GM19023 (cell line): Measurements from ENCODE around the gene SPPL2A.
A peak's percentile ranks its signal among the peaks of the same experiment; 100 is the strongest.

Experiments
- ATAC-seq: cut with Tn5 transposase; IDR thresholded peaks from one replicate; pipeline ENCODE4 v1.9.1; 2021; ENCODE audit warnings: mild to moderate bottlenecking, moderate library complexity; ENCODE audit not compliant: unreplicated experiment

The SPPL2A gene

GRCh38 chr15:50687302-50687902 is 78.1 kb downstream of the SPPL2A start:
- no peak for ATAC-seq

GRCh38 chr15:50686469-50687301 is 78.8 kb downstream of the SPPL2A start, which contains the start of gene TRPM7:
Gene TRPM7, minus strand, starts transcription at chr15:50686797. Its CDS starts 264 bp downstream, at chr15:50686533.
- ATAC-seq, result peak; percentile 88

GRCh38 chr15:50685976-50686468 is 79.5 kb downstream of the SPPL2A start:
- peak; percentile 66 for ATAC-seq

GRCh38 chr15:50685191-50685975 is 80.1 kb downstream of the SPPL2A start:
- ATAC-seq, result no peak

GRCh38 chr15:50681467-50681866 is 84.0 kb downstream of the SPPL2A start:
- no peak for ATAC-seq

- ATAC-seq, result no peak
Observed at GRCh38 chr15:50676799-50677483, 88.6 kb downstream of the SPPL2A start.

- ATAC-seq, result no peak
Observed at GRCh38 chr15:50675535-50676144, 89.9 kb downstream of the SPPL2A start.

- no peak for ATAC-seq
Observed at GRCh38 chr15:50670115-50670514, 95.4 kb downstream of the SPPL2A start.

GRCh38 chr15:50669611-50670010 is 95.9 kb downstream of the SPPL2A start:
- no peak for ATAC-seq

- ATAC-seq, result no peak
Observed at GRCh38 chr15:50665938-50666337, 99.6 kb downstream of the SPPL2A start.

GRCh38 chr15:50655555-50655954 is 110.0 kb downstream of the SPPL2A start:
- no peak for ATAC-seq

- ATAC-seq, result no peak
Observed at GRCh38 chr15:50653156-50653743, 112.3 kb downstream of the SPPL2A start.

GRCh38 chr15:50652671-50653070 is 112.8 kb downstream of the SPPL2A start:
- no peak for ATAC-seq
